A549 (cell line): ENCODE results near the gene FAM114A2. TPM values are rescaled to one million over a fixed set of nuclear protein-coding genes. Genes with fewer than 3 reads are reported as not detected.

Experiments
- ATAC-seq, 2 experiments: fragments of 200-7000 bp in 1 of 2; fragments of >200 bp in 1 of 2; cut with Nextera tagmentation in 1 of 2; cut with Tn5 transposase in 1 of 2; 3 replicates each; pipeline versions ENCODE4 v1.8.0 to v1.9.1; 2018 to 2020; ENCODE audit warnings: mild to moderate bottlenecking in 1 of 2, moderate library complexity in 1 of 2
- CTCF ChIA-PET: fragments of 300-600 bp; sonication (Branson Sonifier 250); formaldehyde crosslinking; extraction: SDS; loops from one replicate; lab custom pipeline; 2021; ENCODE audit warnings: antibody characterized with exemption, inconsistent platforms; lab: Yijun Ruan, JAX
- POLR2A ChIA-PET: fragments of 350-600 bp; formaldehyde crosslinking; extraction: SDS; loops from one replicate; lab custom pipeline; 2021; ENCODE audit warnings: antibody characterized with exemption, inconsistent platforms; lab: Yijun Ruan, JAX
- DNase-seq, 2 experiments: peaks; one replicate each; pipeline versions ENCODE4 v3.0.0 to v3.0.0-alpha.2; 2011 to 2016; ENCODE audit warnings: low read depth in 1 of 2, low spot score in 1 of 2
- FAIRE-seq: peaks from 2 replicates; lab custom pipeline; 2011; peaks lifted over from hg19 to GRCh38; lab: Jason Lieb, UNC
- H3K27ac ChIP-seq, 2 experiments: fragments of >200 bp; sonication (Bioruptor Twin); formaldehyde crosslinking; 3 replicates each; pipeline ENCODE4 v1.5.1; 2016 to 2017
- H3K4me1 ChIP-seq: fragments of >200 bp; sonication (Bioruptor Twin); formaldehyde crosslinking; 3 replicates; pipeline ENCODE4 v1.6.1; 2016
- H3K4me2 ChIP-seq: fragments of >200 bp; sonication (Bioruptor Twin); formaldehyde crosslinking; 3 replicates; pipeline ENCODE4 v1.6.1; 2016
- H3K4me3 ChIP-seq: fragments of >200 bp; sonication (Bioruptor Twin); formaldehyde crosslinking; 3 replicates; pipeline ENCODE4 v1.5.1; 2016
- H3K9me3 ChIP-seq: fragments of >200 bp; sonication (Bioruptor Twin); formaldehyde crosslinking; 3 replicates; pipeline ENCODE4 v1.6.1; 2016
- BCL3 ChIP-seq: fragments of >200 bp; sonication (Bioruptor Twin); formaldehyde crosslinking; IDR thresholded peaks from 3 replicates; pipeline ENCODE4 v1.6.1; 2016
- BHLHE40 ChIP-seq: IDR thresholded peaks from 2 replicates; pipeline ENCODE4 v1.6.1; 2012; ENCODE audit warnings: low read depth, low read length, inconsistent platforms
- CHD2 ChIP-seq: fragments of 150-350 bp; IDR thresholded peaks from 2 replicates; pipeline ENCODE4 v1.6.1; 2014; ENCODE audit warnings: low read length; ENCODE audit not compliant: partially characterized antibody
- CHD4 ChIP-seq: fragments of 200-600 bp; sonication (generic); IDR thresholded peaks from 2 replicates; pipeline ENCODE4 v1.6.1; 2016; ENCODE audit warnings: antibody characterized with exemption, mild to moderate bottlenecking, borderline replicate concordance
- CTCF ChIP-seq: fragments of >200 bp; sonication (Bioruptor Twin); formaldehyde crosslinking; IDR thresholded peaks from 3 replicates; pipeline ENCODE4 v1.5.1; 2016
- EHF ChIP-seq: fragments of 250-450 bp; sonication (Bioruptor Pico); IDR thresholded peaks from 2 replicates; pipeline ENCODE4 v1.5.0; 2020; ENCODE audit warnings: mild to moderate bottlenecking
- EHMT2 ChIP-seq: fragments of 200-600 bp; sonication (generic); IDR thresholded peaks from 2 replicates; pipeline ENCODE4 v1.6.1; 2016; ENCODE audit warnings: antibody characterized with exemption, low read depth, mild to moderate bottlenecking, moderate library complexity
- FOSL2 ChIP-seq, 2 experiments: fragments of 450-650 bp in 1 of 2; fragments of >200 bp in 1 of 2; sonication (Bioruptor Twin) in 1 of 2; formaldehyde crosslinking; IDR thresholded peaks; 2 replicates each; pipeline versions ENCODE4 v1.5.0 to v1.6.1; 2016 to 2020; ENCODE audit warnings: mild to moderate bottlenecking in 1 of 2, moderate library complexity in 1 of 2
- FOXS1 ChIP-seq: fragments of 250-450 bp; sonication (Bioruptor Pico); IDR thresholded peaks from 2 replicates; pipeline ENCODE4 v1.5.0; 2020; ENCODE audit warnings: mild to moderate bottlenecking, moderate library complexity
- HDAC2 ChIP-seq: fragments of 200-600 bp; sonication (generic); IDR thresholded peaks from 2 replicates; pipeline ENCODE4 v1.6.1; 2016
- HES2 ChIP-seq: fragments of >200 bp; sonication (Bioruptor Twin); formaldehyde crosslinking; IDR thresholded peaks from 2 replicates; pipeline ENCODE4 v1.6.1; 2016
- HMGXB4 ChIP-seq: fragments of 250-450 bp; sonication (Bioruptor Pico); IDR thresholded peaks from 2 replicates; pipeline ENCODE4 v1.5.0; 2021; ENCODE audit warnings: mild to moderate bottlenecking, moderate library complexity, borderline replicate concordance
- HOXA7 ChIP-seq: fragments of 250-450 bp; sonication (Bioruptor Pico); IDR thresholded peaks from 2 replicates; pipeline ENCODE4 v1.5.0; 2020; ENCODE audit warnings: mild to moderate bottlenecking, moderate library complexity
- KDM1A ChIP-seq: fragments of 200-600 bp; sonication (generic); IDR thresholded peaks from 2 replicates; pipeline ENCODE4 v1.6.1; 2016; ENCODE audit warnings: low read depth, mild to moderate bottlenecking
- KDM5A ChIP-seq: fragments of 200-600 bp; sonication (generic); IDR thresholded peaks from 2 replicates; pipeline ENCODE4 v1.6.1; 2016; ENCODE audit warnings: antibody characterized with exemption, mild to moderate bottlenecking
- NPAS2 ChIP-seq: fragments of 250-450 bp; sonication (Bioruptor Pico); IDR thresholded peaks from 2 replicates; pipeline ENCODE4 v1.8.0; 2022; ENCODE audit warnings: mild to moderate bottlenecking, moderate library complexity, borderline replicate concordance
- POLR2AphosphoS2 ChIP-seq: conservative IDR thresholded peaks from 2 replicates; pipeline ENCODE4 v1.6.1; 2012; ENCODE audit warnings: low read length, improper control_type of control experiment, inconsistent platforms
- RNF2 ChIP-seq: fragments of 200-600 bp; sonication (generic); IDR thresholded peaks from 2 replicates; pipeline ENCODE4 v1.6.1; 2016; ENCODE audit warnings: low read depth, mild to moderate bottlenecking, antibody characterized with exemption, moderate library complexity, borderline replicate concordance
- SMC3 ChIP-seq: fragments of >200 bp; sonication (Bioruptor Twin); formaldehyde crosslinking; IDR thresholded peaks from 3 replicates; pipeline ENCODE4 v1.6.1; 2018; ENCODE audit warnings: inconsistent platforms
- TFCP2L1 ChIP-seq: fragments of 250-450 bp; sonication (Bioruptor Pico); IDR thresholded peaks from 2 replicates; pipeline ENCODE4 v1.5.0; 2021; ENCODE audit warnings: mild to moderate bottlenecking
- ZC3H11A ChIP-seq: fragments of 450-650 bp; IDR thresholded peaks from 2 replicates; pipeline ENCODE4 v1.6.1; 2014; ENCODE audit warnings: antibody characterized with exemption, mild to moderate bottlenecking
- ZSCAN20 ChIP-seq: fragments of 250-450 bp; sonication (Bioruptor Pico); IDR thresholded peaks from 2 replicates; pipeline ENCODE4 v1.8.0; 2022; ENCODE audit warnings: mild to moderate bottlenecking, moderate library complexity
- WGBS: methylation state at CpG from one replicate; pipeline ENCODE4 v1.1.6; 2017; ENCODE audit errors: missing lambda C conversion rate; 5-methylcytosine and 5-hydroxymethylcytosine counted together
- polyA plus RNA-seq, 4 experiments: library from polyadenylated mRNA; depleted of rRNA in 3 of 4; stranded (reverse); fragments of >200 nt; fragmentation: RNase III in 1 of 4; extraction: RNeasy Plus Mini Kit Qiagen cat#74134 plus additional on column Dnase treatment in 1 of 4; gene quantifications; 2 replicates in 3 of 4; 3 replicates in 1 of 4; pipeline ENCODE4 v1.2.3, GENCODE V29; 2011 to 2017

FAM114A2 gene
- polyA plus RNA-seq, 2 of the 4 experiments (the other 2 are of a cell fraction): 14.6 to 21.3 TPM

GRCh38 chr5:153983885-153984284 is 54.8 kb downstream of the FAM114A2 start:
- ATAC-seq (no peak), FAIRE-seq (no peak), DNase-seq (no peak)
- no peak for TF ChIP-seq NPAS2 (CRISPR knock-in tag)
- TF ChIP-seq HOXA7: no peak
- no peak for TF ChIP-seq HMGXB4
- TF ChIP-seq FOXS1: no peak
- ChIA-PET POLR2A (no interaction called here), CTCF (interaction anchor here (2.4 kb wide), 1 partner anchor 9 kb away, joined by 9 read pairs; no protein-coding TSS in a partner anchor)
- H3K4me2 ChIP-seq: no peak overlapping the region
- no peaks in the 10 kb centered on the region for H3K9me3 ChIP-seq
- WGBS: 70% methylated on average over 1 of the region's 1 CpG
- no peaks in the 10 kb centered on the region for H3K4me1 ChIP-seq
- H3K4me3 ChIP-seq: no peak overlapping the region
- H3K27ac ChIP-seq: no peak overlapping the region

GRCh38 chr5:153981905-153982605 is 56.7 kb downstream of the FAM114A2 start:
- 79% methylated on average over 4 of the region's 4 CpGs for WGBS
- FAIRE-seq (no peak), DNase-seq (no peak), ATAC-seq (no peak)
- Histone ChIP-seq H3K4me1 (no peaks in the 10 kb centered on the region), H3K4me3 (no peak overlapping the region), H3K9me3 (no peaks in the 10 kb centered on the region), H3K27ac (no peak overlapping the region), H3K4me2 (no peak overlapping the region)
- CTCF ChIA-PET: interaction anchor here (1.5 to 2.7 kb wide), 4 partner anchors 7 to 198 kb away, joined by 4 to 11 read pairs (median 8); no protein-coding TSS in a partner anchor
- POLR2A ChIA-PET: no interaction called here
- TF ChIP-seq BHLHE40 (no peak), POLR2AphosphoS2 (no peak), RNF2 (no peak), FOSL2 (IDR thresholded peaks at IDR 0.05) (no peak), FOSL2 (CRISPR knock-in tag; IDR thresholded peaks at IDR 0.05) (no peak), ZSCAN20 (no peak), CHD4 (no peak), BCL3 (no peak), CTCF (no peak), HDAC2 (no peak), NPAS2 (CRISPR knock-in tag) (no peak), EHMT2 (no peak)

- Histone ChIP-seq H3K9me3 (no peaks in the 10 kb centered on the region), H3K4me2 (no peak overlapping the region), H3K27ac (no peak overlapping the region), H3K4me3 (no peak overlapping the region), H3K4me1 (no peaks in the 10 kb centered on the region)
- WGBS: 58% methylated on average over 4 of the region's 4 CpGs
- no peak for DNase-seq
- no peak for ATAC-seq
- ChIA-PET POLR2A (no interaction called here), CTCF (interaction anchor here (0.6 to 2.3 kb wide), 4 partner anchors 9 to 1808 kb away, joined by 3 to 16 read pairs (median 4); no protein-coding TSS in a partner anchor)
- no peak for FAIRE-seq
- no peak for TF ChIP-seq CTCF
- TF ChIP-seq ZC3H11A: no peak
- no peak for TF ChIP-seq KDM1A
- TF ChIP-seq EHF: no peak
- no peak for TF ChIP-seq CHD2
- no peak for TF ChIP-seq NPAS2 (CRISPR knock-in tag)
- no peak for TF ChIP-seq TFCP2L1 (CRISPR knock-in tag)
- TF ChIP-seq KDM5A: no peak
- no peak for TF ChIP-seq SMC3
- no peak for TF ChIP-seq HES2
Measured at GRCh38 chr5:153979028-153979783, 59.5 kb downstream of the FAM114A2 start.
